Lower leg skin (tissue), 4 donors: ENCODE results near the gene SMAD5. TPM values are rescaled to one million over a fixed set of nuclear protein-coding genes. Genes with fewer than 3 reads are reported as not detected.
A peak's percentile ranks its signal among the peaks of the same experiment; 100 is the strongest.

Experiments used
- DNase-seq, 2 donors: peaks; one replicate each; pipeline ENCODE4 v3.0.0-alpha.2; 2019; ENCODE audit warnings: low spot score in 2 of 2
- H3K4me3 ChIP-seq: fragments of 200-600 bp; sonication (generic); 2 replicates; pipeline ENCODE4 v1.5.1; 2017; ENCODE audit warnings: mild to moderate bottlenecking, low read depth; ENCODE audit not compliant: poor library complexity, severe bottlenecking
- POLR2A ChIP-seq, 2 donors: fragments of 450-650 bp; IDR thresholded peaks; one replicate each; pipeline ENCODE4 v1.6.1; 2016 to 2017; ENCODE audit warnings: antibody characterized with exemption in 2 of 2, mild to moderate bottlenecking in 1 of 2, moderate library complexity in 1 of 2
- WGBS, 2 donors: methylation state at CpG; one replicate each; pipeline ENCODE4 v1.1.5; 2018; 5-methylcytosine and 5-hydroxymethylcytosine counted together
- intact Hi-C: fragments of 100-400 bp; cut with DNase I; formaldehyde crosslinking; loops from one replicate; pipeline ENCODE4 v1.15.0; 2023; ENCODE audit warnings: low total_unique reads
- total RNA-seq, 4 donors: library from RNA; depleted of rRNA; stranded (reverse); fragments of >200 nt; gene quantifications; one replicate each; pipeline ENCODE4 v1.1.0, GENCODE V29; 2016
- TF ChIP-seq, protein P1 (sequence below), 3 donors: fragments of 450-650 bp; IDR thresholded peaks; one replicate each; pipeline ENCODE4 v1.5.1; 2016; ENCODE audit warnings: antibody characterized with exemption in 3 of 3, mild to moderate bottlenecking in 3 of 3, moderate library complexity in 2 of 3

Gene SMAD5
- total RNA-seq, 4 donors from 2014 or later, result 43.3 to 102 (median 65.1) TPM

DNA sequence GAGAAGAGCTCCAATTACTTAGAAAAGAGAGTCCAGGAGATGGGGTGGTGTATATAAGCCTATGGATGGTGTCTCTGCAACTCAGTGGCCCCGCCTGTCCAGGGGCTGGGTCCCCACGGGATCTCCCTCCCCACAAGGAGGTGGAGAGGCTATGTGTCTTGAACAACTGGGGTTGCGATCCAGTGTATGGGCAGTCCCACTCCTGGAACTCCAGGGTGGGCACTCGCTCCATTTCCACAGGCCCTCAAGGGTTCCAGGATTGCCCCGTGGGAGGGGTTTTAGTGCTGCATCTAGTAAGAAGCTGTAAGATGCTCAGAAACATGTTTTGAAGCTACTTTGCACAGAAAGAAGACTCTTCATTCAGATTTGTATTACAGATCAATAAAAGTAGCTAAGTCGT lies 558 bp upstream of the SMAD5 start:
- WGBS, 2 donors, result 13 to 28% methylated on average over 6 of the region's 6 CpGs
- peak in 1 of 2 donors; percentile 85 for DNase-seq
- H3K4me3 ChIP-seq, result no peak overlapping the region
- TF ChIP-seq, protein P1, sequence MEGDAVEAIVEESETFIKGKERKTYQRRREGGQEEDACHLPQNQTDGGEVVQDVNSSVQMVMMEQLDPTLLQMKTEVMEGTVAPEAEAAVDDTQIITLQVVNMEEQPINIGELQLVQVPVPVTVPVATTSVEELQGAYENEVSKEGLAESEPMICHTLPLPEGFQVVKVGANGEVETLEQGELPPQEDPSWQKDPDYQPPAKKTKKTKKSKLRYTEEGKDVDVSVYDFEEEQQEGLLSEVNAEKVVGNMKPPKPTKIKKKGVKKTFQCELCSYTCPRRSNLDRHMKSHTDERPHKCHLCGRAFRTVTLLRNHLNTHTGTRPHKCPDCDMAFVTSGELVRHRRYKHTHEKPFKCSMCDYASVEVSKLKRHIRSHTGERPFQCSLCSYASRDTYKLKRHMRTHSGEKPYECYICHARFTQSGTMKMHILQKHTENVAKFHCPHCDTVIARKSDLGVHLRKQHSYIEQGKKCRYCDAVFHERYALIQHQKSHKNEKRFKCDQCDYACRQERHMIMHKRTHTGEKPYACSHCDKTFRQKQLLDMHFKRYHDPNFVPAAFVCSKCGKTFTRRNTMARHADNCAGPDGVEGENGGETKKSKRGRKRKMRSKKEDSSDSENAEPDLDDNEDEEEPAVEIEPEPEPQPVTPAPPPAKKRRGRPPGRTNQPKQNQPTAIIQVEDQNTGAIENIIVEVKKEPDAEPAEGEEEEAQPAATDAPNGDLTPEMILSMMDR (IDR thresholded peaks at IDR 0.05), result no peak
- TF ChIP-seq POLR2A (IDR thresholded peaks at IDR 0.05), result no peak
- intact Hi-C loops, result no loop called here

DNA sequence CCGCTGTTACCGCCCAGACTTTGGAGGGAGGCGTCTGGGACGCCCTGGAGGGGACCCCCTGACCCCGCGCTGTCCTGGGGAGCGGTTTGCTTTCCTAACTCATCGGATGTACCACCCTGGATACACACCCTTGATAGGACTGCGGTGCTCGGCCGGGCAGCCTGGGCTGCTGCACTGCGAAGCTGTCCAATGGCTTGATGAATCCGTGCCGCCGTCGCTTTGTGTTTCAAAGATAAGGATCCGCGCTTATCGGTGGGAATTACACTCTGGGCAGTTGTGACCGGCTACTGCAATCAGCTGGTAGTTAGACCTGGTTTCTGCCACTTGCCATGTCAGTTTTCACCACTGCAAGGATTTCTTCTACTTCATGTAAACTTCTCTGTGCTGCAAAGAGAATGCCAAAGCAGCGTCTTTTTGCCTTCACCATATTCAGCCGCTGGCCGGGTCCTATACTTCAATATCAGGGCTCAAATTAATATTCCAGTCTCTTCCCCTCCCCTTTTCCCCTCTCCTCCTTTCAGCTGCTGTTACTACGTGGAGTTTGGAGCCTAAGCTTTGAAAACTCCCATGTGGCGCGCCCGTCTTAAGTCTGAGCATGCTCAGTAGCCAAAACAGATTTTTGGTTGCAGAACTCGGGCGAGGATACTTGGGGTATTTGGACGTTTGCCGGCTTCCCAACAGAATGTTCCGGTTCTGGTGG lies 727 bp downstream of the SMAD5 start:
- peak overlapping the region; percentile 83 for H3K4me3 ChIP-seq
- intact Hi-C loops, result no loop called here
- DNase-seq, result peak; percentile 62 to 90
- 0% methylated on average over 24 to 26 of the region's 32 CpGs for WGBS, 2 donors
- no peak for TF ChIP-seq POLR2A (IDR thresholded peaks at IDR 0.05)
- TF ChIP-seq, protein P1 (IDR thresholded peaks at IDR 0.05), result no peak

DNA sequence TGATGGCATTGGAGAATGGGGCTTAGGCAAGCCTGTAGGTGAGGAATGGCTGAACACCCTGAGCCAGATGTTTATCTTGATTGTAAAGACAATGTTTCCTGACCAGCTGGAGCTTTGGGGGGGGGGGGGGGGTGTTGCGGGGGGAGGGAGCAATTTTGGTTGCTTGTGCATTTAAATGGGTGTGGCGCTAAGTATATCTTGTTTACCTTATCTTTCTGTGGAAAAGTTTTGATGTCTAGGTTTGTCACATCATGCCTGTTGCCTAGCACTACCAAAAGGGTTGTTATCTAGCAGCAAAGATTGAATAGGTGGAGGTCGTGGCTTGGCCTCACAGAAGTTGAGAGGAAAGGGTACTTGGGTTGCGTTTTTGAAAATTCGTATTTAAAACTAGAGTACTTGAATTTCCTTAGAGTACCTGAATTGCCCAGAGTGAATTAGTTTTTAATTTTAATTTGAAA lies 1.3 kb downstream of the SMAD5 start:
- TF ChIP-seq, protein P1 (IDR thresholded peaks at IDR 0.05), result no peak
- no peak for TF ChIP-seq POLR2A (IDR thresholded peaks at IDR 0.05)
- H3K4me3 ChIP-seq, result peak overlapping the region; percentile 83
- 6 to 7% methylated on average over 5 of the region's 5 CpGs for WGBS, 2 donors
- DNase-seq, result no peak
- intact Hi-C loops, result no loop called here

DNA sequence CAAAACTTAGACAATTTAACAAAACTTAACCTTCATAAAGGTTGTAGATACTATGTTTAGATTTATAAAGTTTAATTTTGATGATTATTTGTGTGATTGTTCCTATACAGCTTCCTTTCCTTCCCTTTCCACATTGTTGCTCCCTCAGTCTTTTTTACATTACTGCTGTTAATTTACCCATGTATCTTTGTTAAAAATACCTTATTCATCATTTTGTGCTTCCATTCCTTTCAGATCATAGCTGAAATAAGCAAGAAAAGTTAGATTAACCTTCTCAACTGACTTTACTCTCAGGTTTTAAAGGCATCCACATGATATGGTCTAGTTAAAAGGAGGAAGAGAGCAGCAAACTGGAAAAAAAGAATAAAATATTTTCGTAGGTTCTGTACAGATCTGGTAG lies 2.0 kb downstream of the SMAD5 start:
- WGBS, 2 donors, result 17 to 20% methylated on average over 1 of the region's 1 CpG
- TF ChIP-seq, protein P1 (IDR thresholded peaks at IDR 0.05), result no peak
- no peak for TF ChIP-seq POLR2A (IDR thresholded peaks at IDR 0.05)
- DNase-seq, result no peak
- H3K4me3 ChIP-seq, result no peak overlapping the region
- intact Hi-C loops, result no loop called here

DNA sequence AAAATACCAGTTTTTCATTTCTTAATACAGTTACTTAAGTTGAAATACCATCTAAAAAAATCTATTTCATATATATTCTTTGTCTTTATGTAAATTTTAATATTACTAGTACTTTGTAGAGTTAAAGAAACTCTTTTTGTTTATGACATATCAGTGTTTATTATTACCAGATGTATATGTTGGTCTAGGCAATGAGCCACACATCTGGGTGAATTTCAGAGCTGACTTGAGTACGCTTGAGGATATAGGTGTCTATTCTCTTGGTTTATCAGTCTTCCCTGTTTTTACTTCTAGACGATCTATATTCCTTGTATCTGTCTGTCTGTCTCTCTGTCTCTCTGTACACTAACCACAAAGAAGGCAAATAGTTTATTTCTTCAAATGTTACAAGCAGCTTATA lies 2.9 kb downstream of the SMAD5 start:
- intact Hi-C loops, result no loop called here
- WGBS, 2 donors, result 59 to 63% methylated on average over 2 of the region's 2 CpGs
- no peak for TF ChIP-seq POLR2A (IDR thresholded peaks at IDR 0.05)
- TF ChIP-seq, protein P1 (IDR thresholded peaks at IDR 0.05), result no peak
- no peak for DNase-seq
- no peak overlapping the region for H3K4me3 ChIP-seq
